Muscle of back (tissue), 11 donors: Measurements from ENCODE around the gene OGG1. TPM values are rescaled to one million over a fixed set of nuclear protein-coding genes. Genes with fewer than 3 reads are reported as not detected.
A peak's percentile ranks its signal among the peaks of the same experiment; 100 is the strongest.

Source experiments
- DNase-seq, 3 donors: peaks; one replicate each; pipeline versions ENCODE4 v3.0.0 to v3.0.0-alpha.2; 2013
- polyA plus RNA-seq, 10 donors: library from polyadenylated mRNA; unstranded; fragments of 120-200 nt; gene quantifications; one replicate each; pipeline ENCODE4 v1.2.1, GENCODE V29; 2013; ENCODE audit not compliant: insufficient read length in 10 of 10

The OGG1 gene
- polyA plus RNA-seq, 10 donors = 22.3 to 42.0 (median 28.0) TPM

GRCh38 chr3:9782770-9783169 lies 33.0 kb downstream of the OGG1 start:
- no peak for DNase-seq

GRCh38 chr3:9783954-9784353 lies 34.2 kb downstream of the OGG1 start:
- no peak for DNase-seq

- no peak for DNase-seq
Measured at GRCh38 chr3:9784965-9785364, 35.2 kb downstream of the OGG1 start.

- no peak for DNase-seq
Measured at GRCh38 chr3:9785602-9786001, 35.9 kb downstream of the OGG1 start.

- DNase-seq = no peak
Measured at GRCh38 chr3:9786209-9786739, 36.5 kb downstream of the OGG1 start.

GRCh38 chr3:9786825-9787669 lies 37.3 kb downstream of the OGG1 start:
- DNase-seq = no peak

GRCh38 chr3:9787714-9788113 lies 38.0 kb downstream of the OGG1 start:
- no peak for DNase-seq

- DNase-seq = no peak
Measured at GRCh38 chr3:9791127-9791526, 41.4 kb downstream of the OGG1 start.

- no peak for DNase-seq
Measured at GRCh38 chr3:9791790-9792404, 42.1 kb downstream of the OGG1 start.

- DNase-seq = peak; percentile 96 to 99 (median 98)
Measured at GRCh38 chr3:9792405-9793160, 42.8 kb downstream of the OGG1 start, which contains the start of the genes ARPC4 and TADA3. ARPC4 (plus strand) TSS chr3:9793082; CDS start chr3:9793122, 40 bp downstream. TADA3 (minus strand) TSS chr3:9792473; CDS start chr3:9791466, 1,007 bp downstream.

GRCh38 chr3:9793161-9793781 lies 43.5 kb downstream of the OGG1 start:
- DNase-seq = peak in 1 of 3 donors; percentile 60

GRCh38 chr3:9794400-9794799 lies 44.6 kb downstream of the OGG1 start:
- DNase-seq = no peak

- DNase-seq = no peak
Measured at GRCh38 chr3:9795207-9795606, 45.5 kb downstream of the OGG1 start.

GRCh38 chr3:9797196-9797945 lies 47.6 kb downstream of the OGG1 start:
- DNase-seq = no peak

- DNase-seq = no peak
Measured at GRCh38 chr3:9800529-9800928, 50.8 kb downstream of the OGG1 start.

GRCh38 chr3:9803494-9803893 lies 53.7 kb downstream of the OGG1 start:
- no peak for DNase-seq

- no peak for DNase-seq
Measured at GRCh38 chr3:9804996-9805395, 55.2 kb downstream of the OGG1 start.

- no peak for DNase-seq
Measured at GRCh38 chr3:9806137-9806536, 56.4 kb downstream of the OGG1 start.
